Coronary artery (tissue), 2 donors: Measurements from ENCODE around the gene ZGPAT.
A peak's percentile ranks its signal among the peaks of the same experiment; 100 is the strongest.

ENCODE experiments used
- DNase-seq: peaks from one replicate; pipeline ENCODE4 v3.0.0-alpha.2; 2017; ENCODE audit warnings: low spot score
- H3K27ac ChIP-seq, 2 donors: fragments of 200-600 bp; sonication (generic); one replicate each; pipeline ENCODE4 v1.5.1; 2016 to 2019
- H3K4me3 ChIP-seq: fragments of 200-600 bp; sonication (generic); 2 replicates; pipeline ENCODE4 v1.5.1; 2016; ENCODE audit warnings: mild to moderate bottlenecking, moderate library complexity
- TF ChIP-seq, protein P1 (sequence below): fragments of 200-600 bp; sonication (generic); IDR thresholded peaks from one replicate; pipeline ENCODE4 v1.5.1; 2019; ENCODE audit warnings: antibody characterized with exemption

Gene ZGPAT

DNA sequence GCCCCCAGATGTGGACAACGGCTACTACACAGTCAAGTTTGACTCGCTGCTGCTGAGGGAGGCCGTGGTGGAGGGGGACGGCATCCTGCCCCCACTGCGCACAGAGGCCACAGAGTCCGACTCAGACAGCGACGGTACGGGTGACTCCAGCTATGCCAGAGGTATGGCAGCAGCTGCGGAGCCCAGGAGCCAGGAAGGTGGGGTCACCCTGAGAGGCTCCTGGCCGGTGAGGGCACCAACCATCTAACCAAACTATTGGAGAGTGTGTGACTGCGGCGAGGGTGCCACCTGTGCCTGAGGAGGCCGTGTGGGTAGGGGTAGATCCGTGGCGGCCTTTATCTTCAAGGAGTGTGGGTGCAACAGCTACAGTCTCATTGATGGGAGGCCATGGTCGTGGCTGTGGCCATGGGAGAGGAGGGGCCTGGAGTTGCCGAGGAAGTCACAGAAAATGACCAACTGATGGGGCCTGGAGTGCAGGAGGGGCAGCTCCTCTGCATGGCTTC, 25.8 kb downstream of the ZGPAT start:
- Histone ChIP-seq H3K4me3 (no peak overlapping the region), H3K27ac (no peak overlapping the region)
- TF ChIP-seq, protein P1, sequence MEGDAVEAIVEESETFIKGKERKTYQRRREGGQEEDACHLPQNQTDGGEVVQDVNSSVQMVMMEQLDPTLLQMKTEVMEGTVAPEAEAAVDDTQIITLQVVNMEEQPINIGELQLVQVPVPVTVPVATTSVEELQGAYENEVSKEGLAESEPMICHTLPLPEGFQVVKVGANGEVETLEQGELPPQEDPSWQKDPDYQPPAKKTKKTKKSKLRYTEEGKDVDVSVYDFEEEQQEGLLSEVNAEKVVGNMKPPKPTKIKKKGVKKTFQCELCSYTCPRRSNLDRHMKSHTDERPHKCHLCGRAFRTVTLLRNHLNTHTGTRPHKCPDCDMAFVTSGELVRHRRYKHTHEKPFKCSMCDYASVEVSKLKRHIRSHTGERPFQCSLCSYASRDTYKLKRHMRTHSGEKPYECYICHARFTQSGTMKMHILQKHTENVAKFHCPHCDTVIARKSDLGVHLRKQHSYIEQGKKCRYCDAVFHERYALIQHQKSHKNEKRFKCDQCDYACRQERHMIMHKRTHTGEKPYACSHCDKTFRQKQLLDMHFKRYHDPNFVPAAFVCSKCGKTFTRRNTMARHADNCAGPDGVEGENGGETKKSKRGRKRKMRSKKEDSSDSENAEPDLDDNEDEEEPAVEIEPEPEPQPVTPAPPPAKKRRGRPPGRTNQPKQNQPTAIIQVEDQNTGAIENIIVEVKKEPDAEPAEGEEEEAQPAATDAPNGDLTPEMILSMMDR = no peak
- no peak for DNase-seq

DNA sequence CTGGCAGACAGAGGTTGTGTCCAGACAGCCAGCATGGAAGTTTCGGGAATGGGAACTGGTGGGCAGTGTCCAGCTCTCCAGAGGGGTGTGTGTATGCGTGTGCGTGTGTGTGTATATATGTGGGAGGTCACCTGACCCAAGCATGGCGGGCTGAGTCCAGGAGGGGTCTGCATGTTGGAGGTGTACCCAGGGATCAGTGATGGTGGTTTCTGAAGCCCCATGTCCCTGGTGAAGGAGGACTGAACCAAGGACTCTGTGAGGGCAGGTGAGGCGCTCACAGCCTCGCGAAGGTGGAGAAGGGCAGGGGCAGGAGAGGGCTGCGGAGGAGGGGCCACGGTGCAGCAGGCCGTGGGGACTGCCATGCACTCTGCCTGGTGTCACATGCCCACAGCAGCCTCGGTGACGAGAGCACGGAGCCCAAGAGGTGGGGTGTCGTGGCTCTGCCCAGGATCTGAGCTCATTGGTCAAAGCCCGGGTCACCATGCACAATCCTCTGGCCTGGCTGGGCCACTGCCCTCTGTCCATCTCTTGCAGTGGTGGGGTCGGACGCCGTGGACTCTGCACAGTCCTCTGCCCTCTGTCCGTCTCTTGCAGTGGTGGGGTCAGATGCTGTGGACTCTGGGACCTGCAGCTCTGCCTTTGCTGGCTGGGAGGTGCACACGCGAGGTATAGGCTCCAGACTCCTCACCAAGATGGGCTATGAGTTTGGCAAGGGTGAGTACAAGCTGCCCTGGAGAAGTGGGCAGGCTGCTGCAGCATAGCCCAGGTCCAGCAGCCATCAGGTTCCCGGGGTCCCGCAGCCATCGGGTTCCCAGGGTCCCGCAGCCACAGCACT, 26.5 kb downstream of the ZGPAT start:
- Histone ChIP-seq H3K27ac (no peak overlapping the region), H3K4me3 (no peak overlapping the region)
- TF ChIP-seq, protein P1 = no peak
- no peak for DNase-seq

DNA sequence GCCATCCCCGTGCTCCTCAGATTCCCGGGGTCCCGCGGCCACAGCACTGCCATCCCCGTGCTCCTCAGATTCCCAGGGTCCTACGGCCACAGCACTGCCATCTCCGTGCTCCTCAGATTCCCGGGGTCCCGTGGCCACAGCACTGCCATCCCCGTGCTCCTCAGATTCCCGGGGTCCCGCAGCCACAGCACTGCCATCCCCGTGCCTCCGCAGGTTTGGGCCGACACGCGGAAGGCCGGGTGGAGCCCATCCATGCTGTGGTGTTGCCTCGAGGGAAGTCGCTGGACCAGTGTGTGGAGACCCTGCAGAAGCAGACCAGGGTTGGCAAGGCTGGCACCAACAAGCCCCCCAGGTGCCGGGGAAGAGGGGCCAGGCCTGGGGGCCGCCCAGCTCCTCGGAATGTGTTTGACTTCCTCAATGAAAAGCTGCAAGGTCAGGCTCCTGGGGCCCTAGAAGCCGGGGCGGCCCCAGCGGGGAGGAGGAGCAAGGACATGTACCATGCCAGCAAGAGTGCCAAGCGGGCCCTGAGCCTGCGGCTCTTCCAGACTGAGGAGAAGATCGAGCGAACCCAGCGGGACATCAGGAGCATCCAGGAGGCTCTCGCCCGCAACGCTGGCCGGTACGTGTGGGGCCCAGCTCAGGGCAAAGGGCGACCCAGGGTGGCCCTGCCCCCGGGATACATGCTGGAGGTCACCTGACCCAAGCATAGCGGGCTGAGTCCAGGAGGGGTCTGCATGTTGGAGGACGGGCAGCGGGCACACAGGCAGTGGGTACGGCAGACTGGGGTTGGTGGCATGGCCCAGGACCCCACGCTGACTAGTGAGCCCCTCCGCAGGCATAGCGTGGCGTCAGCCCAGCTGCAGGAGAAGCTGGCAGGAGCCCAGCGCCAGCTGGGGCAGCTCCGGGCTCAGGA, 27.4 kb downstream of the ZGPAT start:
- TF ChIP-seq, protein P1 = no peak
- DNase-seq = no peak
- no peak overlapping the region for H3K4me3 ChIP-seq
- no peak overlapping the region for H3K27ac ChIP-seq

DNA sequence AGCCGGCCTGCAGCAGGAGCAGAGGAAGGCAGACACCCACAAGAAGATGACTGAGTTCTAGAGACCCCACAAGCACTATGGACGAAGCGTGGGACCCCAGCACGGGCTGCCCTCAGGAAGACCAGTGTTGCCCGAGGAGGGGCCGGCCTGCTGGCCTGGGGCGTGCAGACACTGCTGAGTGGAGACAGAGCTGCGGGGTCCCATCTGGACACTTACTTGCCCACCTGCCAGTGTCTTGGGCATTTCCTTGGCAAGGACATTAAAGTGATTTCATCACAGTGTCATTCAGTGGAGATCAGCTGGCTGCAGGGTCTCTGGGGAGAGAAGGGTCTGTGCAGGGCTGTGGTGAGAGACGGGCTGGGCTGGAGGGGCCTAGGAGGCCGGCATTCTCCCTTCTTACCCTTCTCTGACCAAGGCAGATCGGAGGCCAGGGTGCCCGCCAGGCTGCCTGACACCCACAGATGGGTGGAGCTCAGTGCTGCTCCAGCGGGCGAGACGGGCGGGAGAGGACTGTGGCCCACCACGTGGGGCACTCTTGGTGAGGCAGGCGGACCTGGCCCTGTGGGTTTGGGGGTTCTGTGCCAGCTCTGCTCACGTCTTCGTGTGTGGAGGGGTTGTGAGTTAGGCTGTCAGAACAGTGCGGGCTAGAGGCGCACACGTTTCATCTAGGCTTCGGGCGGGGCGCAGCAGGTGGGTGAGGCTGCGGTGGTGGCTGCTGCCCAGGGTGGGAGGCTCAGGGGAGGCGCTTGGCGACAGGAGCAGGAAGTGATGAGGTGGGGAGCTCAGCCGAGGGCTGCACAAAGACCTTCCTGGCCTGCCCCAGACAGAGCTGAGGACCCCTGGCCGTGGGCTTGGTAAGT, 28.2 kb downstream of the ZGPAT start, which contains the start of gene LIME1:
Gene LIME1, plus strand, starts transcription at position 806 of the 860 bp plus-strand sequence. CDS start 886 bp downstream, outside the sequence.
- TF ChIP-seq, protein P1 = no peak
- Histone ChIP-seq H3K4me3 (peak within 1 kb of the TSS; percentile 78), H3K27ac (no peak within 1 kb of the TSS)
- no peak for DNase-seq

DNA sequence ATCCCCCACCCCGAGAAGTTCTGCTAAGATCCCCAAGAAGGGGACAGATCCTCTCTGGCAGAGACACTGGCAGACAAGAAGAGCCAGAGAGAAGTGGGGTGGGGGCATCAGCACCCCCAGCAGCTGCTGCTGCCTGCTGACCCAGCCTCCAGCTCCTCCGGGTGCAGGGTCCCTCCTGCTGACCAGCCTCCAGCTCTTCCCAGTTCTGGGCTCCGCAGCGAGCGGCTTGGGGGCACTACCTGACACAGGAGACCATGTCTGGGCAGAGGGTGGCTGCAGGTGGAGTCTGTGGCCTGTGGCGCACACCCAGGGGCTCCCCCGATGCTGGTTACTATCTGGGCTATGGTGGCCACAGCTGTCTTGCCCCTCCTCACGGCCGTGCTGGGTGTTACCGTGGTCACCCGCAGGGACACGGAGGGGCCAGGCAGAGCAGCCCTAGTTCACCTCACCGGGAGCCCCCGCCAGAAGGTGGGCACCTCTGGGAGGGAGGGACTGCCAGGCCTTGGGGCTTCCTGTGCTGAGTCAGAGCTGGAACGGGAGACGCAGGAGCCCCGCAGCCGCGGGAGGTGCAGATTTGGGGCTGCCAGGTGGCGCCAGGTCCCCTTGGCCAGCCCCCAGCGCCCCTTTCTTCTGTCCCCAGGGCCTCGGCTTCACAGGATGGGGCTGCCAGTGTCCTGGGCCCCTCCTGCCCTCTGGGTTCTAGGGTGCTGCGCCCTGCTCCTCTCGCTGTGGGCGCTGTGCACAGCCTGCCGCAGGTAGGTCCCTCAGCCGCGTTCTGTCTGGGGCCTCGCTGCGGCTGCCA, 29.3 kb downstream of the ZGPAT start:
- TF ChIP-seq, protein P1 = no peak
- DNase-seq = peak; percentile 76

DNA sequence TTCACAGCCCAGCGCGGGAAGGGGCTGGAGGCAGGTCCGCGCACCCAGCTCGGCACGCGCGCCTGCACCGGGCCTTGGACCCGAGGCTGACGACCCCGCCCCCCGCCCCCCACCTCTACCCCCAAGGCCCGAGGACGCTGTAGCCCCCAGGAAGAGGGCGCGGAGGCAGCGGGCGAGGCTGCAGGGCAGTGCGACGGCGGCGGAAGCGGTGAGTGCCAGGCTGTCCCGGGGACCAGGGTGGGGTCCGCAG, 29.8 kb downstream of the ZGPAT start:
- Histone ChIP-seq H3K4me3 (peak overlapping the region; percentile 78), H3K27ac (peak overlapping the region in 1 of 2 donors; percentile 93)
- TF ChIP-seq, protein P1 = no peak
- no peak for DNase-seq

More for the DNA sequence above, 29.3 kb downstream of the ZGPAT start:
- H3K27ac ChIP-seq = no peak overlapping the region
- H3K4me3 ChIP-seq = peak overlapping the region; percentile 78
